H9 (cell line): ENCODE data around the gene LTA4H. TPM values are rescaled to one million over a fixed set of nuclear protein-coding genes. Genes with fewer than 3 reads are reported as not detected.

ENCODE experiments used
- DNase-seq: peaks from one replicate; pipeline ENCODE4 v3.0.0-alpha.2; 2017
- H2AFZ ChIP-seq: one replicate; pipeline ENCODE4 v1.6.1; 2013; ENCODE audit warnings: mild to moderate bottlenecking, low read length, control low read depth, moderate library complexity
- H2AK5ac ChIP-seq: 2 replicates; pipeline ENCODE4 v1.6.1; 2013; ENCODE audit warnings: low read length, control low read depth, mixed read lengths; ENCODE audit not compliant: insufficient read length
- H2BK120ac ChIP-seq: one replicate; pipeline ENCODE4 v1.6.1; 2013; ENCODE audit warnings: low read depth, mild to moderate bottlenecking, low read length, control low read depth, inconsistent platforms; ENCODE audit not compliant: poor library complexity, severe bottlenecking
- H2BK12ac ChIP-seq: 2 replicates; pipeline ENCODE4 v1.6.1; 2013; ENCODE audit warnings: low read length, control low read depth, mixed read lengths, low read depth; ENCODE audit not compliant: insufficient read length
- H2BK15ac ChIP-seq: 2 replicates; pipeline ENCODE4 v1.6.1; 2013; ENCODE audit warnings: low read depth, low read length, control low read depth
- H2BK20ac ChIP-seq: one replicate; pipeline ENCODE4 v1.6.1; 2013; ENCODE audit warnings: low read depth, mild to moderate bottlenecking, low read length, control low read depth, inconsistent platforms; ENCODE audit not compliant: poor library complexity, severe bottlenecking
- H2BK5ac ChIP-seq: 2 replicates; pipeline ENCODE4 v1.6.1; 2013; ENCODE audit warnings: low read length, control low read depth, mixed read lengths; ENCODE audit not compliant: insufficient read length
- H3K14ac ChIP-seq: 2 replicates; pipeline ENCODE4 v1.6.1; 2013; ENCODE audit warnings: low read length, control low read depth; ENCODE audit not compliant: insufficient read depth
- H3K18ac ChIP-seq: 2 replicates; pipeline ENCODE4 v1.6.1; 2013; ENCODE audit warnings: low read depth, mild to moderate bottlenecking, mixed read lengths, low read length, control low read depth; ENCODE audit not compliant: insufficient read length
- H3K23ac ChIP-seq: 2 replicates; pipeline ENCODE4 v1.6.1; 2013; ENCODE audit warnings: low read length, control low read depth, mixed read lengths, low read depth; ENCODE audit not compliant: insufficient read length
- H3K23me2 ChIP-seq: 2 replicates; pipeline ENCODE4 v1.6.1; 2013; ENCODE audit warnings: low read depth, mild to moderate bottlenecking, mixed read lengths, low read length, control low read depth; ENCODE audit not compliant: insufficient read length, poor library complexity, severe bottlenecking
- H3K27ac ChIP-seq: 2 replicates; pipeline ENCODE4 v1.5.1; 2013; ENCODE audit warnings: low read length, control low read depth, mixed read lengths, low read depth; ENCODE audit not compliant: insufficient read length
- H3K27me3 ChIP-seq: 2 replicates; pipeline ENCODE4 v1.6.1; 2013; ENCODE audit warnings: low read length, control low read depth, inconsistent platforms; ENCODE audit not compliant: insufficient read depth
- H3K4ac ChIP-seq: 2 replicates; pipeline ENCODE4 v1.6.1; 2013; ENCODE audit warnings: low read depth, mild to moderate bottlenecking, control low read depth, inconsistent platforms, low read length, moderate library complexity
- H3K4me1 ChIP-seq: 2 replicates; pipeline ENCODE4 v1.6.1; 2013; ENCODE audit warnings: low read length, control low read depth, inconsistent platforms; ENCODE audit not compliant: insufficient read depth
- H3K4me2 ChIP-seq: 2 replicates; pipeline ENCODE4 v1.6.1; 2013; ENCODE audit warnings: low read length, control low read depth, mixed read lengths; ENCODE audit not compliant: insufficient read length, insufficient read depth
- H3K56ac ChIP-seq: 2 replicates; pipeline ENCODE4 v1.6.1; 2013; ENCODE audit warnings: low read depth, mild to moderate bottlenecking, mixed read lengths, low read length, control low read depth; ENCODE audit not compliant: insufficient read length
- H3K79me1 ChIP-seq: 2 replicates; pipeline ENCODE4 v1.6.1; 2013; ENCODE audit warnings: low read depth, mild to moderate bottlenecking, moderate library complexity, low read length, control low read depth, inconsistent platforms; ENCODE audit not compliant: insufficient read depth, poor library complexity, severe bottlenecking
- H3K79me2 ChIP-seq: 2 replicates; pipeline ENCODE4 v1.6.1; 2013; ENCODE audit warnings: low read length, control low read depth, inconsistent platforms; ENCODE audit not compliant: insufficient read depth
- H3K9ac ChIP-seq: 2 replicates; pipeline ENCODE4 v1.6.1; 2013; ENCODE audit warnings: low read length, control low read depth, mixed read lengths; ENCODE audit not compliant: insufficient read length; ENCODE audit errors: extremely low read depth
- H3K9me3 ChIP-seq: one replicate; pipeline ENCODE4 v1.6.1; 2013; ENCODE audit warnings: low read depth, low read length, inconsistent platforms; ENCODE audit not compliant: control insufficient read depth
- H3T11ph ChIP-seq: one replicate; pipeline ENCODE4 v1.6.1; 2013; ENCODE audit warnings: mild to moderate bottlenecking, low read length, control low read depth, inconsistent platforms
- H4K20me1 ChIP-seq: one replicate; pipeline ENCODE4 v1.6.1; 2013; ENCODE audit not compliant: control insufficient read depth, insufficient read length, insufficient read depth
- H4K5ac ChIP-seq: 2 replicates; pipeline ENCODE4 v1.6.1; 2013; ENCODE audit warnings: low read depth, mild to moderate bottlenecking, mixed read lengths, low read length, control low read depth; ENCODE audit not compliant: insufficient read length
- H4K8ac ChIP-seq: replicated peaks from 2 replicates; pipeline ENCODE4 v1.6.1; 2013; ENCODE audit warnings: low read length, control low read depth, mixed read lengths, low read depth; ENCODE audit not compliant: insufficient read length
- H4K91ac ChIP-seq: 2 replicates; pipeline ENCODE4 v1.6.1; 2013; ENCODE audit warnings: low read depth, mild to moderate bottlenecking, moderate library complexity, mixed read lengths, low read length, control low read depth; ENCODE audit not compliant: insufficient read length
- H3K27ac Mint-ChIP-seq, 3 experiments: 2 replicates in 2 of 3; 3 replicates in 1 of 3; pipeline ENCODE4 v1.8.0; 2020 to 2021; ENCODE audit warnings: mixed read lengths in 3 of 3, mild to moderate bottlenecking in 1 of 3, moderate library complexity in 1 of 3
- H3K27me3 Mint-ChIP-seq: 2 replicates; pipeline ENCODE4 v1.8.0; 2021; ENCODE audit warnings: low read depth, mild to moderate bottlenecking, moderate library complexity, mixed read lengths
- H3K36me3 Mint-ChIP-seq, 3 experiments: 2 replicates in 2 of 3; 3 replicates in 1 of 3; pipeline ENCODE4 v1.8.0; 2020 to 2021; ENCODE audit warnings: low read depth in 3 of 3, mixed read lengths in 3 of 3; ENCODE audit not compliant: insufficient read depth in 1 of 3
- H3K4me1 Mint-ChIP-seq, 2 experiments: 2 replicates each; pipeline ENCODE4 v1.8.0; 2020; ENCODE audit warnings: mixed read lengths in 2 of 2
- H3K4me3 Mint-ChIP-seq, 2 experiments: 2 replicates in 1 of 2; 3 replicates in 1 of 2; pipeline ENCODE4 v1.8.0; 2020 to 2021; ENCODE audit warnings: mild to moderate bottlenecking in 2 of 2, mixed read lengths in 2 of 2, moderate library complexity in 1 of 2
- H3K9me3 Mint-ChIP-seq, 2 experiments: 2 replicates in 1 of 2; 3 replicates in 1 of 2; pipeline ENCODE4 v1.8.0; 2020; ENCODE audit warnings: mild to moderate bottlenecking in 2 of 2, mixed read lengths in 2 of 2, moderate library complexity in 1 of 2
- CTCF ChIP-seq: fragments of 200-600 bp; sonication (generic); conservative IDR thresholded peaks from 3 replicates; pipeline ENCODE4 v1.8.0; 2021; ENCODE audit warnings: antibody characterized with exemption, mild to moderate bottlenecking
- WGBS: extraction: QIAGEN DNeasy Blood & Tissue Kit; methylation state at CpG from one replicate; pipeline ENCODE4 v1.1.7; 2013; ENCODE audit warnings: missing lambda C conversion rate, low lambda C conversion rate, mixed read lengths; ENCODE audit not compliant: insufficient read length; ENCODE audit errors: extremely low coverage; 5-methylcytosine and 5-hydroxymethylcytosine counted together
- total RNA-seq: library from RNA; stranded (reverse); gene quantifications from 2 replicates; pipeline ENCODE4 v1.2.1, GENCODE V29; 2021

The LTA4H gene
- total RNA-seq, 1 experiment from 2014 or later, result 144 TPM

- H3K4me1 Mint-ChIP-seq, result peaks cover 6 to 8% of the 10 kb centered on the region in 2 experiments
- no peak overlapping the region for H3K4me3 Mint-ChIP-seq
- Histone ChIP-seq H3K23me2 (no peaks in the 10 kb centered on the region), H3T11ph (no peak overlapping the region), H3K4ac (no peak overlapping the region), H3K27me3 (no peaks in the 10 kb centered on the region), H4K5ac (no peak overlapping the region), H2AK5ac (no peak overlapping the region), H2BK20ac (no peak overlapping the region), H3K9me3 (no peaks in the 10 kb centered on the region), H3K4me1 (no peaks in the 10 kb centered on the region), H3K18ac (no peak overlapping the region), H2BK12ac (no peak overlapping the region), H3K14ac (no peak overlapping the region), H3K23ac (no peak overlapping the region), H2BK120ac (no peak overlapping the region), H3K4me2 (no peak overlapping the region), H2BK15ac (no peak overlapping the region), H4K8ac (no peak overlapping the region), H3K9ac (no peak overlapping the region), H2AFZ (no peak overlapping the region), H3K27ac (no peak overlapping the region), H2BK5ac (no peak overlapping the region), H4K20me1 (no peaks in the 10 kb centered on the region), H3K79me2 (no peaks in the 10 kb centered on the region), H3K79me1 (no peaks in the 10 kb centered on the region), H3K56ac (no peak overlapping the region), H4K91ac (no peak overlapping the region)
- no peaks in the 10 kb centered on the region for H3K27me3 Mint-ChIP-seq
- WGBS, result no CpG with 5 or more reads among the region's 5 CpGs
- H3K9me3 Mint-ChIP-seq, result no peaks in the 10 kb centered on the region
- no peak for DNase-seq
- peak overlapping the region in 1 of 3 experiments; percentile 32; a peak in 1 of 7 replicates for H3K27ac Mint-ChIP-seq
- peaks cover 9 to 32% (median 32%) of the 10 kb centered on the region in 3 experiments; a peak in 6 of 7 replicates for H3K36me3 Mint-ChIP-seq
- TF ChIP-seq CTCF, result no peak
Observed at GRCh38 chr12:96000858-96001257, 34.5 kb downstream of the LTA4H start.
